ENCODE data around the gene CNN1. TPM values are rescaled to one million over a fixed set of nuclear protein-coding genes. Genes with fewer than 3 reads are reported as not detected.
A peak's percentile ranks its signal among the peaks of the same experiment; 100 is the strongest.

Gene CNN1
- total RNA-seq, 1 donor from 2014 or later = 9.9 TPM

GRCh38 chr19:11577451-11578257 lies 39.0 kb downstream of the CNN1 start, which contains the start of gene ACP5:
Gene ACP5, minus strand, starts transcription at chr19:11577645. Its CDS starts 328 bp downstream, at chr19:11577317.
- no peaks in the 10 kb centered on the region for H3K9me3 Mint-ChIP-seq (ENCODE audit: unreplicated experiment)
- no peak for DNase-seq (ENCODE audit: extremely low spot score, unreplicated experiment)
- no peak for TF ChIP-seq CTCF (IDR thresholded peaks at IDR 0.05)
- no peaks in the 10 kb centered on the region for H3K27me3 Mint-ChIP-seq (ENCODE audit: unreplicated experiment)
- no peaks in the 10 kb centered on the region for H3K36me3 Mint-ChIP-seq (ENCODE audit: unreplicated experiment)
- no peak within 1 kb of the TSS for H3K27ac Mint-ChIP-seq (ENCODE audit: unreplicated experiment)
- no peak within 1 kb of the TSS for H3K4me3 Mint-ChIP-seq (ENCODE audit: unreplicated experiment)
- H3K4me1 Mint-ChIP-seq (ENCODE audit: unreplicated experiment) = peaks cover 14% of the 10 kb centered on the region

- Mint-ChIP-seq H3K36me3 (ENCODE audit: unreplicated experiment) (no peaks in the 10 kb centered on the region), H3K4me1 (ENCODE audit: unreplicated experiment) (peaks cover 14% of the 10 kb centered on the region), H3K9me3 (ENCODE audit: unreplicated experiment) (no peaks in the 10 kb centered on the region), H3K27me3 (ENCODE audit: unreplicated experiment) (no peaks in the 10 kb centered on the region), H3K27ac (ENCODE audit: unreplicated experiment) (no peak overlapping the region), H3K4me3 (ENCODE audit: unreplicated experiment) (no peak overlapping the region)
- TF ChIP-seq CTCF (IDR thresholded peaks at IDR 0.05) = no peak
- no peak for DNase-seq (ENCODE audit: extremely low spot score, unreplicated experiment)
Observed at GRCh38 chr19:11578258-11579142, 39.8 kb downstream of the CNN1 start.

- no peaks in the 10 kb centered on the region for H3K27me3 Mint-ChIP-seq (ENCODE audit: unreplicated experiment)
- peaks cover 14% of the 10 kb centered on the region for H3K4me1 Mint-ChIP-seq (ENCODE audit: unreplicated experiment)
- no peaks in the 10 kb centered on the region for H3K36me3 Mint-ChIP-seq (ENCODE audit: unreplicated experiment)
- no peak for DNase-seq (ENCODE audit: extremely low spot score, unreplicated experiment)
- H3K27ac Mint-ChIP-seq (ENCODE audit: unreplicated experiment) = no peak overlapping the region
- no peaks in the 10 kb centered on the region for H3K9me3 Mint-ChIP-seq (ENCODE audit: unreplicated experiment)
- H3K4me3 Mint-ChIP-seq (ENCODE audit: unreplicated experiment) = no peak overlapping the region
- TF ChIP-seq CTCF (IDR thresholded peaks at IDR 0.05) = no peak
Observed at GRCh38 chr19:11580116-11580515, 41.5 kb downstream of the CNN1 start.

GRCh38 chr19:11581740-11582139 lies 43.1 kb downstream of the CNN1 start:
- TF ChIP-seq CTCF (IDR thresholded peaks at IDR 0.05) = no peak
- no peak for DNase-seq (ENCODE audit: extremely low spot score, unreplicated experiment)
- peak overlapping the region; percentile 46 for H3K27ac Mint-ChIP-seq (ENCODE audit: unreplicated experiment)
- peak overlapping the region; percentile 50 for H3K4me3 Mint-ChIP-seq (ENCODE audit: unreplicated experiment)
- no peaks in the 10 kb centered on the region for H3K9me3 Mint-ChIP-seq (ENCODE audit: unreplicated experiment)
- H3K27me3 Mint-ChIP-seq (ENCODE audit: unreplicated experiment) = no peaks in the 10 kb centered on the region
- H3K36me3 Mint-ChIP-seq (ENCODE audit: unreplicated experiment) = no peaks in the 10 kb centered on the region
- peaks cover 14% of the 10 kb centered on the region for H3K4me1 Mint-ChIP-seq (ENCODE audit: unreplicated experiment)

GRCh38 chr19:11586331-11586730 lies 47.7 kb downstream of the CNN1 start:
- no peak for DNase-seq (ENCODE audit: extremely low spot score, unreplicated experiment)
- Mint-ChIP-seq H3K27me3 (ENCODE audit: unreplicated experiment) (no peaks in the 10 kb centered on the region), H3K4me3 (ENCODE audit: unreplicated experiment) (no peak overlapping the region)

More at GRCh38 chr19:11586331-11586730, 47.7 kb downstream of the CNN1 start:
- Mint-ChIP-seq H3K36me3 (ENCODE audit: unreplicated experiment) (no peaks in the 10 kb centered on the region), H3K27ac (ENCODE audit: unreplicated experiment) (no peak overlapping the region), H3K4me1 (ENCODE audit: unreplicated experiment) (peaks cover 9% of the 10 kb centered on the region), H3K9me3 (ENCODE audit: unreplicated experiment) (no peaks in the 10 kb centered on the region)
- no peak for TF ChIP-seq CTCF (IDR thresholded peaks at IDR 0.05)

Data from osteocyte (in vitro differentiated cells).